ENCODE data around the gene PLA2G2A.

- TF ChIP-seq MAX (IDR thresholded peaks at IDR 0.05) = no peak
- TF ChIP-seq CTCF (IDR thresholded peaks at IDR 0.05; ENCODE audit: low read depth, low read length, missing input control) = no peak
- TF ChIP-seq ATF3 (IDR thresholded peaks at IDR 0.05) = no peak
- no peak for TF ChIP-seq REST (IDR thresholded peaks at IDR 0.05)
- peak; percentile 61 for TF ChIP-seq YY1 (IDR thresholded peaks at IDR 0.05)
- no peak for TF ChIP-seq EGR1 (IDR thresholded peaks at IDR 0.05; ENCODE audit: low read depth in 2 of 2)
- TF ChIP-seq SP1 (IDR thresholded peaks at IDR 0.05) = peak; percentile 58
- TF ChIP-seq TAF1 (conservative IDR thresholded peaks at IDR 0.05) = no peak
Observed at GRCh38 chr1:20028125-20028524, 48.7 kb upstream of the PLA2G2A start.
